Keratinocyte (primary cell): ENCODE results near the gene YAP1. TPM values are rescaled to one million over a fixed set of nuclear protein-coding genes. Genes with fewer than 3 reads are reported as not detected.

ENCODE experiments used
- DNase-seq: peaks from one replicate; pipeline ENCODE4 v3.0.0-alpha.2; 2011; ENCODE audit warnings: low read depth, missing footprints, low spot score
- FAIRE-seq: peaks from 2 replicates; lab custom pipeline; 2011; peaks lifted over from hg19 to GRCh38; lab: Jason Lieb, UNC
- H2AFZ ChIP-seq: 2 replicates; pipeline ENCODE4 v1.6.0; 2012; ENCODE audit warnings: low read length, control low read depth, inconsistent platforms; ENCODE audit not compliant: control insufficient read depth
- H3K27ac ChIP-seq: 2 replicates; pipeline ENCODE4 v1.5.1; 2011; ENCODE audit warnings: low read length; ENCODE audit not compliant: control insufficient read depth, insufficient read depth
- H3K27me3 ChIP-seq: 3 replicates; pipeline ENCODE4 v1.6.0; 2011; ENCODE audit warnings: low read length; ENCODE audit not compliant: control insufficient read depth, insufficient read depth; ENCODE audit errors: extremely low read depth
- H3K36me3 ChIP-seq, 2 experiments: 2 replicates in 1 of 2; 3 replicates in 1 of 2; pipeline ENCODE4 v1.5.1; 2011; ENCODE audit warnings: low read length in 2 of 2, mild to moderate bottlenecking in 1 of 2; ENCODE audit not compliant: control insufficient read depth in 2 of 2, insufficient read depth in 2 of 2; ENCODE audit errors: extremely low read depth in 1 of 2
- H3K4me1 ChIP-seq: 3 replicates; pipeline ENCODE4 v1.5.1; 2011; ENCODE audit warnings: low read length; ENCODE audit not compliant: control insufficient read depth, insufficient read depth; ENCODE audit errors: extremely low read depth
- H3K4me2 ChIP-seq: 3 replicates; pipeline ENCODE4 v1.6.0; 2011; ENCODE audit warnings: low read depth, low read length; ENCODE audit not compliant: control insufficient read depth, insufficient read depth; ENCODE audit errors: extremely low read depth
- H3K4me3 ChIP-seq, 3 experiments: fragments of 200-600 bp in 1 of 3; sonication (generic) in 1 of 3; 2 replicates in 2 of 3; 3 replicates in 1 of 3; pipeline ENCODE4 v1.5.1; 2011 to 2016; ENCODE audit warnings: low read length in 3 of 3, mild to moderate bottlenecking in 3 of 3, control low read depth in 2 of 3, inconsistent platforms in 1 of 3, low read depth in 1 of 3, mixed read lengths in 1 of 3, mixed run types in 1 of 3, moderate library complexity in 1 of 3; ENCODE audit not compliant: control insufficient read depth in 2 of 3, insufficient read depth in 2 of 3; ENCODE audit errors: extremely low read depth in 1 of 3
- H3K79me2 ChIP-seq: 2 replicates; pipeline ENCODE4 v1.6.0; 2012; ENCODE audit warnings: low read length; ENCODE audit not compliant: control insufficient read depth, insufficient read depth
- H3K9ac ChIP-seq: 3 replicates; pipeline ENCODE4 v1.6.0; 2011; ENCODE audit warnings: low read length; ENCODE audit not compliant: control insufficient read depth, insufficient read depth; ENCODE audit errors: extremely low read depth
- H3K9me1 ChIP-seq: 3 replicates; pipeline ENCODE4 v1.6.0; 2011; ENCODE audit warnings: low read length; ENCODE audit not compliant: control insufficient read depth, insufficient read depth; ENCODE audit errors: extremely low read depth
- H3K9me3 ChIP-seq: 2 replicates; pipeline ENCODE4 v1.5.1; 2012; ENCODE audit warnings: low read depth, low read length; ENCODE audit not compliant: control insufficient read depth
- H4K20me1 ChIP-seq: 3 replicates; pipeline ENCODE4 v1.6.0; 2011; ENCODE audit warnings: low read length; ENCODE audit not compliant: control insufficient read depth, insufficient read depth; ENCODE audit errors: extremely low read depth
- CTCF ChIP-seq, 3 experiments: IDR thresholded peaks in 1 of 3; conservative IDR thresholded peaks in 1 of 3; optimal IDR thresholded peaks in 1 of 3; 2 replicates in 2 of 3; 3 replicates in 1 of 3; pipeline versions ENCODE3 to v1.5.1; 2011; ENCODE audit warnings: low read length in 3 of 3, mild to moderate bottlenecking in 3 of 3, moderate library complexity in 2 of 3, control low read depth in 1 of 3, inconsistent platforms in 1 of 3; ENCODE audit not compliant: insufficient read depth in 2 of 3; ENCODE audit errors: extremely low read depth in 1 of 3
- EZH2 ChIP-seq: IDR thresholded peaks from one replicate; pipeline ENCODE4 v1.6.1; 2012; ENCODE audit warnings: inconsistent platforms, mild to moderate bottlenecking, low read length, moderate library complexity
- dilution Hi-C: fragments of 300-500 bp; cut with MboI; formaldehyde crosslinking; loops from one replicate; pipeline ENCODE4 v1.7.0; 2020; ENCODE audit warnings: low sequenced_read_pairs; ENCODE audit not compliant: extremely low pct_ligation_motif_present
- polyA plus RNA-seq, 5 experiments: library from polyadenylated mRNA; depleted of rRNA in 3 of 5; stranded (reverse) in 3 of 5; stranded (forward) in 1 of 5; unstranded in 1 of 5; fragments of >200 nt; gene quantifications; 1 replicate in 1 of 5; 2 replicates in 3 of 5; 3 replicates in 1 of 5; pipeline versions ENCODE4 v1.2.1 to v1.2.3, GENCODE V29; 2011 to 2012; ENCODE audit warnings: missing spikeins in 2 of 5, low read depth in 1 of 5, low replicate concordance in 1 of 5

YAP1 gene
- polyA plus RNA-seq, 1 donor (not counting 4 experiments of a cell fraction or from before 2014, with no cell fraction given), result 105 TPM

GRCh38 chr11:102168481-102168880 is 58.2 kb downstream of the YAP1 start:
- Histone ChIP-seq H3K79me2 (peaks cover 85% of the 10 kb centered on the region), H3K36me3 (peaks cover 4 to 5% of the 10 kb centered on the region in 2 experiments), H3K27ac (peak overlapping the region; percentile 53), H4K20me1 (no peaks in the 10 kb centered on the region), H3K27me3 (no peaks in the 10 kb centered on the region), H3K4me3 (no peak overlapping the region), H3K4me2 (peak overlapping the region; percentile 48), H3K4me1 (peaks cover 46% of the 10 kb centered on the region), H2AFZ (no peak overlapping the region), H3K9me3 (no peaks in the 10 kb centered on the region), H3K9ac (no peak overlapping the region), H3K9me1 (no peaks in the 10 kb centered on the region)
- no peak for TF ChIP-seq CTCF (optimal IDR thresholded peaks at IDR 0.05 in 1 of 3, IDR thresholded peaks at IDR 0.05 in 1 of 3, conservative IDR thresholded peaks at IDR 0.05 in 1 of 3; ENCODE audit: extremely low read depth in 1 of 3, insufficient read depth in 2 of 3, low read length in 3 of 3)
- TF ChIP-seq EZH2, result no peak
- dilution Hi-C loops, result no loop called here
- FAIRE-seq, result peak; percentile 95
- DNase-seq, result no peak

DNA sequence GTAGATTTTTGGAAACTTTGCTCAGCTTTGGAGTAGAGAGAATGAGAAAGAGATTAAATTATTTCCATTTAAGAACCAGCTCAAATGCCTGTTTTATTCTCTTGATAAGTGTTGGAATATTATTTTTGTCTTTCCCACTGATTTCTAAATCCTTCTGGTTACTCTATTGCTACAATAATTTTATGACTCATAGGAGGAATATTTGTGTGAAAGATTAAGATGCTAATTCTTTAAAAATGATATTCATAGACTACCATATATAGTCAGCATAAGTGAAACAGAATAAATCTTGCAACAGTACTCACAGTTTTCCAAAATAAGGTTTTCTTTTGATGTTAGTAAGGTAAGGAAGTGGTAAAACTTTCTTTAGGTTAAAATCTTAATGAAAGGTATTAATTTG is 60.9 kb downstream of the YAP1 start:
- H3K4me1 ChIP-seq, result peaks cover 45% of the 10 kb centered on the region
- no peaks in the 10 kb centered on the region for H3K9me3 ChIP-seq
- no peak for TF ChIP-seq EZH2
- no peak for TF ChIP-seq CTCF (optimal IDR thresholded peaks at IDR 0.05 in 1 of 3, IDR thresholded peaks at IDR 0.05 in 1 of 3, conservative IDR thresholded peaks at IDR 0.05 in 1 of 3; ENCODE audit: extremely low read depth in 1 of 3, insufficient read depth in 2 of 3, low read length in 3 of 3)
- H3K4me2 ChIP-seq, result peak overlapping the region; percentile 47
- H3K27ac ChIP-seq, result peak overlapping the region; percentile 62
- no peak overlapping the region for H2AFZ ChIP-seq
- dilution Hi-C loops, result no loop called here
- FAIRE-seq, result no peak
- H4K20me1 ChIP-seq, result no peaks in the 10 kb centered on the region
- H3K27me3 ChIP-seq, result no peaks in the 10 kb centered on the region
- H3K36me3 ChIP-seq, result peaks cover 6 to 13% of the 10 kb centered on the region in 2 experiments
- no peak overlapping the region for H3K9ac ChIP-seq
- H3K4me3 ChIP-seq, result no peak overlapping the region
- H3K79me2 ChIP-seq, result peaks cover 79% of the 10 kb centered on the region
- no peaks in the 10 kb centered on the region for H3K9me1 ChIP-seq
- no peak for DNase-seq
